H1 (cell line): ENCODE data around the gene ADAMTS17. TPM values are rescaled to one million over a fixed set of nuclear protein-coding genes. Genes with fewer than 3 reads are reported as not detected.

Experiments used
- MAFK ChIP-seq: IDR thresholded peaks from 2 replicates; pipeline ENCODE4 v1.6.1; 2012; ENCODE audit warnings: low read depth, mild to moderate bottlenecking, improper control_type of control experiment, low read length
- RAD21 ChIP-seq, 2 experiments: IDR thresholded peaks in 1 of 2; conservative IDR thresholded peaks in 1 of 2; 2 replicates each; pipeline ENCODE4 v1.6.1; 2011; ENCODE audit warnings: low read depth in 2 of 2, low read length in 2 of 2, improper control_type of control experiment in 1 of 2, inconsistent platforms in 1 of 2, mild to moderate bottlenecking in 1 of 2, moderate library complexity in 1 of 2
- RNF2 ChIP-seq: fragments of 200-900, 300-1000 bp; sonication (generic); IDR thresholded peaks from 2 replicates; pipeline ENCODE4 v1.7.1; 2016; ENCODE audit warnings: borderline replicate concordance, low read depth, mild to moderate bottlenecking, antibody characterized with exemption, low read length; ENCODE audit not compliant: poor library complexity, severe bottlenecking; ENCODE audit errors: missing control alignments
- SP1 ChIP-seq: IDR thresholded peaks from 2 replicates; pipeline ENCODE4 v1.6.1; 2011; ENCODE audit warnings: low read depth, low read length
- polyA plus RNA-seq, 7 experiments: library from polyadenylated mRNA; depleted of rRNA in 3 of 7; stranded (reverse) in 5 of 7; unstranded in 2 of 7; fragments of >200 nt in 5 of 7; fragments of 200-250 nt in 2 of 7; gene quantifications; 1 replicate in 5 of 7; 2 replicates in 1 of 7; 4 replicates in 1 of 7; pipeline versions ENCODE4 v1.2.1 to v1.2.3, GENCODE V29; 2011 to 2013; ENCODE audit warnings: missing spikeins in 2 of 7, mixed read lengths in 2 of 7
- total RNA-seq: library from RNA; stranded (reverse); fragmentation: NEBNext Ultra II Directional; extraction: Animal tissue kit (Norgen Biotek cat#: 25700); gene quantifications from 2 replicates; pipeline ENCODE4 v1.2.1, GENCODE V29; 2021

Gene ADAMTS17
- total and polyA plus RNA-seq, 2 of the 8 experiments (the other 6 are each of a cell fraction or from before 2014, with no cell fraction given): 0.51 to 1.7 TPM

- no peak for TF ChIP-seq RAD21 (IDR thresholded peaks at IDR 0.05 in 1 of 2, conservative IDR thresholded peaks at IDR 0.05 in 1 of 2; ENCODE audit: low read depth in 2 of 2, low read length in 2 of 2)
- TF ChIP-seq SP1: no peak
- TF ChIP-seq RNF2: no peak
- TF ChIP-seq MAFK: no peak
Observed at GRCh38 chr15:100048736-100049135, 293.0 kb downstream of the ADAMTS17 start (continued).
